Lung (tissue), 12 donors: ENCODE data around the gene MYMK. TPM values are rescaled to one million over a fixed set of nuclear protein-coding genes. Genes with fewer than 3 reads are reported as not detected.

Experiments
- ATAC-seq: fragments of 200-7000 bp; cut with Tn5 transposase; one replicate; pipeline ENCODE4 v1.9.1; 2020; ENCODE audit warnings: moderate number of reproducible peaks; ENCODE audit not compliant: insufficient read depth, low FRiP score
- DNase-seq, 3 donors: peaks; one replicate each; pipeline ENCODE4 v3.0.0-alpha.2; 2013 to 2017
- H3K27ac ChIP-seq, 2 donors: one replicate each; pipeline ENCODE4 v1.5.1; 2013; ENCODE audit warnings: mild to moderate bottlenecking in 2 of 2, moderate library complexity in 2 of 2, control low read depth in 1 of 2, inconsistent platforms in 1 of 2, low read depth in 1 of 2, low read length in 1 of 2
- H3K27me3 ChIP-seq, 3 donors: one replicate each; pipeline ENCODE4 v1.5.1; 2013; ENCODE audit warnings: low read length in 2 of 3; ENCODE audit not compliant: control insufficient read depth in 3 of 3, insufficient read depth in 3 of 3
- H3K36me3 ChIP-seq, 4 donors: one replicate each; pipeline ENCODE4 v1.5.1; 2013; ENCODE audit warnings: low read length in 4 of 4, mild to moderate bottlenecking in 1 of 4, moderate library complexity in 1 of 4; ENCODE audit not compliant: control insufficient read depth in 4 of 4, insufficient read depth in 4 of 4
- H3K4me1 ChIP-seq, 5 donors: one replicate each; pipeline ENCODE4 v1.5.1; 2013; ENCODE audit warnings: low read length in 5 of 5, mild to moderate bottlenecking in 2 of 5, moderate library complexity in 1 of 5; ENCODE audit not compliant: control insufficient read depth in 5 of 5, insufficient read depth in 5 of 5
- H3K4me3 ChIP-seq: one replicate; pipeline ENCODE4 v1.5.1; 2013; ENCODE audit warnings: mild to moderate bottlenecking, control low read depth, moderate library complexity
- H3K9ac ChIP-seq, 2 donors: one replicate each; pipeline ENCODE4 v1.5.1; 2013; ENCODE audit warnings: low read length in 2 of 2, control low read depth in 1 of 2; ENCODE audit not compliant: insufficient read depth in 1 of 2
- H3K9me3 ChIP-seq, 4 donors: one replicate each; pipeline ENCODE4 v1.5.1; 2013; ENCODE audit warnings: low read length in 3 of 4, mild to moderate bottlenecking in 1 of 4, moderate library complexity in 1 of 4; ENCODE audit not compliant: control insufficient read depth in 4 of 4, insufficient read depth in 3 of 4
- WGBS, 2 donors: extraction: QIAGEN DNeasy Blood & Tissue Kit; methylation state at CpG; one replicate each; pipeline ENCODE4 v1.1.7; 2013; 5-methylcytosine and 5-hydroxymethylcytosine counted together
- polyA plus RNA-seq, 2 donors: library from polyadenylated mRNA; stranded (reverse); fragments of 200-250 nt; gene quantifications; one replicate each; pipeline ENCODE4 v1.2.1, GENCODE V29; 2013
- total RNA-seq, 2 donors: library from RNA; depleted of rRNA in 1 of 2; stranded (reverse); fragments of >200 nt in 1 of 2; gene quantifications; one replicate each; pipeline ENCODE4 v1.2.1, GENCODE V29; 2014 to 2021
- TF ChIP-seq, protein P1 (sequence below): IDR thresholded peaks from 2 replicates; pipeline ENCODE4 v1.5.1; 2012; ENCODE audit warnings: mild to moderate bottlenecking; ENCODE audit errors: control extremely low read depth, extremely low read depth
- donor health status: control.
- donor health status: control.
- donor health status: Bipolar disorder and iron deficiency.
- donor health status: healthy.
- donor health status: DM: yes; HTN: yes; CAD: no.

MYMK gene
- total and polyA plus RNA-seq, 4 donors = not detected

GRCh38 chr9:133538851-133539833 is 14.4 kb upstream of the MYMK start:
- WGBS, 2 donors = 29 to 32% methylated on average over 42 to 47 of the region's 47 CpGs
- DNase-seq = peak in 2 of 3 donors; percentile 22 to 32
- no peak overlapping the region for H3K9ac ChIP-seq
- H3K36me3 ChIP-seq = no peaks in the 10 kb centered on the region
- no peak for ATAC-seq
- peaks cover 0 to 42% (median 7%) of the 10 kb centered on the region in 5 donors for H3K4me1 ChIP-seq
- no peaks in the 10 kb centered on the region for H3K27me3 ChIP-seq
- H3K27ac ChIP-seq = peak overlapping the region in 1 of 2 donors; percentile 44
- H3K9me3 ChIP-seq = no peaks in the 10 kb centered on the region
- TF ChIP-seq, protein P1, sequence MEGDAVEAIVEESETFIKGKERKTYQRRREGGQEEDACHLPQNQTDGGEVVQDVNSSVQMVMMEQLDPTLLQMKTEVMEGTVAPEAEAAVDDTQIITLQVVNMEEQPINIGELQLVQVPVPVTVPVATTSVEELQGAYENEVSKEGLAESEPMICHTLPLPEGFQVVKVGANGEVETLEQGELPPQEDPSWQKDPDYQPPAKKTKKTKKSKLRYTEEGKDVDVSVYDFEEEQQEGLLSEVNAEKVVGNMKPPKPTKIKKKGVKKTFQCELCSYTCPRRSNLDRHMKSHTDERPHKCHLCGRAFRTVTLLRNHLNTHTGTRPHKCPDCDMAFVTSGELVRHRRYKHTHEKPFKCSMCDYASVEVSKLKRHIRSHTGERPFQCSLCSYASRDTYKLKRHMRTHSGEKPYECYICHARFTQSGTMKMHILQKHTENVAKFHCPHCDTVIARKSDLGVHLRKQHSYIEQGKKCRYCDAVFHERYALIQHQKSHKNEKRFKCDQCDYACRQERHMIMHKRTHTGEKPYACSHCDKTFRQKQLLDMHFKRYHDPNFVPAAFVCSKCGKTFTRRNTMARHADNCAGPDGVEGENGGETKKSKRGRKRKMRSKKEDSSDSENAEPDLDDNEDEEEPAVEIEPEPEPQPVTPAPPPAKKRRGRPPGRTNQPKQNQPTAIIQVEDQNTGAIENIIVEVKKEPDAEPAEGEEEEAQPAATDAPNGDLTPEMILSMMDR = no peak
- no peak overlapping the region for H3K4me3 ChIP-seq

GRCh38 chr9:133538176-133538575 is 13.4 kb upstream of the MYMK start:
- Histone ChIP-seq H3K4me3 (no peak overlapping the region), H3K36me3 (no peaks in the 10 kb centered on the region), H3K27ac (no peak overlapping the region), H3K9me3 (no peaks in the 10 kb centered on the region), H3K4me1 (peaks cover 0 to 52% (median 15%) of the 10 kb centered on the region in 5 donors), H3K9ac (no peak overlapping the region), H3K27me3 (no peaks in the 10 kb centered on the region)
- TF ChIP-seq, protein P1 = no peak
- ATAC-seq (no peak), DNase-seq (no peak)
- 85% methylated on average over 14 of the region's 14 CpGs for WGBS, 2 donors

DNA sequence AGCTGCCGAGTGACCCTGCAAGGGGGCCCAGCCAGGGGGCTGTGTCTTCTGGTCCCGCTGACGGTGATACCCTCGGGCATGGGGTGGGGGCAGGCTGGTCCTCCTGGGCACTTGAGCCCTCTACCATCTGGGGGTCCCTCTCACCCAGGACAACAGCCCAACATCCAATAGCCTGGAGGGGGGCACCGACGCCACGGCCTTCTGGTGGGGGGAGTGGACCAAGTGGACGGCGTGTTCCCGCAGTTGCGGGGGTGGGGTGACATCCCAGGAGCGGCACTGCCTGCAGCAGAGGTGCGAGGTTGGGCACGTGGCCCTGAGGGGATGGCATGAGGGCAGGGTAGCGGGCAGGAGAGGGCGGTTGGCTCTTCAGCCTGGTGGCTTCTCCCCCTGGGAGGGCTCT is 12.5 kb upstream of the MYMK start:
- Histone ChIP-seq H3K27ac (no peak overlapping the region), H3K9me3 (no peaks in the 10 kb centered on the region), H3K9ac (no peak overlapping the region), H3K4me1 (peaks cover 0 to 53% (median 15%) of the 10 kb centered on the region in 5 donors), H3K27me3 (no peaks in the 10 kb centered on the region), H3K36me3 (no peaks in the 10 kb centered on the region), H3K4me3 (no peak overlapping the region)
- TF ChIP-seq, protein P1 = no peak
- WGBS, 2 donors = 92 to 94% methylated on average over 16 of the region's 16 CpGs
- DNase-seq (no peak), ATAC-seq (no peak)
